ENCODE data around the gene PTPRG.

The PTPRG gene

DNA sequence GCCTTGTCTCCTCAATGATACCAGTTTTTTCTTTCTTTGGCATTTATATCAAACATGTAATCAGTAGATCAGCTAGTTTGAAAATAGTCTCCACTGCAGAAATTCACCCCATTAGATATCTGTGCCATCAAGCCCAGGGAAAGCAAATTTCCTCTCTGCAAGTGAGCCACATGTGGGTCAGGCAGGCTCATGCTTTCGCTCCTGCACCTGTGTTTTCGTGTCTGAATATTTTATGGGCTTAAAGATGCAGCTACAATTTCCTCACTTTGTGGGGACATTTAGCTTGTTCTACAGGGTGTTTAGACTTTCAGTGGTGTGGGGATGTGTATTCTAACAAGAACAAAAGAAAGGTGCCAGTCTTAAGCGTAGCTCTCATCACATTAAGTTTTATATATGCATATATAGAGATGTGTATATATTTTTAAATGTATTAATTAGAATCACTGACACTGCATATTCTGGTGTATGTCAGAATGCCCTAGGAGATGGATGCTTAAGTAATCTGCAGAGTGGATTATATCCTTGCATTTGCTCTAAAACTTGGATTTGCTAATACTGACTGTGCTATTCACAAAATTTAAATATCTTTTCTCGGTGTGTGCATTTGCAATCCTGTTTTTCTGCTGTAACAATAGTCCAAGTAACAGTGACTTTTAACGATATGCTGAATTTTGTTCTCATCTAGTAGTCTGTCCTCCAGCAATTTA lies 372.6 kb downstream of the PTPRG start:
- H4K20me1 ChIP-seq (ENCODE audit: insufficient read depth): no peaks in the 10 kb centered on the region
- H3K4me3 ChIP-seq (IDR thresholded peaks at IDR 0.05; ENCODE audit: insufficient read depth, low read depth, low read length): no peak overlapping the region
- no peaks in the 10 kb centered on the region for H3K79me2 ChIP-seq (ENCODE audit: insufficient read depth, low read depth)
- H2AFZ ChIP-seq (ENCODE audit: low read depth): no peak overlapping the region
- H3K27me3 ChIP-seq (ENCODE audit: insufficient read depth, low read depth): no peaks in the 10 kb centered on the region
- TF ChIP-seq, protein P1, sequence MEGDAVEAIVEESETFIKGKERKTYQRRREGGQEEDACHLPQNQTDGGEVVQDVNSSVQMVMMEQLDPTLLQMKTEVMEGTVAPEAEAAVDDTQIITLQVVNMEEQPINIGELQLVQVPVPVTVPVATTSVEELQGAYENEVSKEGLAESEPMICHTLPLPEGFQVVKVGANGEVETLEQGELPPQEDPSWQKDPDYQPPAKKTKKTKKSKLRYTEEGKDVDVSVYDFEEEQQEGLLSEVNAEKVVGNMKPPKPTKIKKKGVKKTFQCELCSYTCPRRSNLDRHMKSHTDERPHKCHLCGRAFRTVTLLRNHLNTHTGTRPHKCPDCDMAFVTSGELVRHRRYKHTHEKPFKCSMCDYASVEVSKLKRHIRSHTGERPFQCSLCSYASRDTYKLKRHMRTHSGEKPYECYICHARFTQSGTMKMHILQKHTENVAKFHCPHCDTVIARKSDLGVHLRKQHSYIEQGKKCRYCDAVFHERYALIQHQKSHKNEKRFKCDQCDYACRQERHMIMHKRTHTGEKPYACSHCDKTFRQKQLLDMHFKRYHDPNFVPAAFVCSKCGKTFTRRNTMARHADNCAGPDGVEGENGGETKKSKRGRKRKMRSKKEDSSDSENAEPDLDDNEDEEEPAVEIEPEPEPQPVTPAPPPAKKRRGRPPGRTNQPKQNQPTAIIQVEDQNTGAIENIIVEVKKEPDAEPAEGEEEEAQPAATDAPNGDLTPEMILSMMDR (conservative IDR thresholded peaks at IDR 0.05; ENCODE audit: low read depth, low read length): no peak
- no peak overlapping the region for H3K9ac ChIP-seq
- no peak overlapping the region for H3K27ac ChIP-seq
- no peaks in the 10 kb centered on the region for H3K36me3 ChIP-seq (ENCODE audit: insufficient read depth)
- H3K4me2 ChIP-seq: peak overlapping the region; percentile 33; the same call in 1 of the 2 replicates
- peaks cover 13% of the 10 kb centered on the region for H3K4me1 ChIP-seq (ENCODE audit: low read depth, poor library complexity, severe bottlenecking)

DNA sequence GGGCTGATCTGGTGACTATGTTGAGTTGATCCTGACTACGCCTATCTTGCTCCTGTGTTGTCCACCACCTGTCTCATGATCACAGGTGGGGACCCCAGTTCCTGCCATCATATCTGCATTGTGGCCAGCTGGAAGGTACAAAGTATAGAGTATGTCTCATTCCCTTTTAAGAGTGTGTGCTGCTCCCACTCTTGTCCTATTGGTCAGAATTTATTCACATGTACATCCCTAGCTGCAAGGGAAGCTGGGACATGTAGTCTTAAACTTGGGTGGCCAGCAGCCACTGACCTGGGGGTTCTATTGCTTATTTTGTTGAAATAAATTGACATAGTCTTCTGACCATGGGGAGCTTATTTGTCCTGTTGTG lies 373.1 kb downstream of the PTPRG start:
- Histone ChIP-seq H2AFZ (ENCODE audit: low read depth) (no peak overlapping the region), H3K4me3 (IDR thresholded peaks at IDR 0.05; ENCODE audit: insufficient read depth, low read depth, low read length) (no peak overlapping the region), H3K36me3 (ENCODE audit: insufficient read depth) (no peaks in the 10 kb centered on the region), H3K9ac (no peak overlapping the region), H3K27me3 (ENCODE audit: insufficient read depth, low read depth) (no peaks in the 10 kb centered on the region), H3K79me2 (ENCODE audit: insufficient read depth, low read depth) (no peaks in the 10 kb centered on the region), H3K4me2 (no peak overlapping the region), H3K27ac (no peak overlapping the region), H4K20me1 (ENCODE audit: insufficient read depth) (no peaks in the 10 kb centered on the region), H3K4me1 (ENCODE audit: low read depth, poor library complexity, severe bottlenecking) (peaks cover 13% of the 10 kb centered on the region)
- TF ChIP-seq, protein P1 (conservative IDR thresholded peaks at IDR 0.05; ENCODE audit: low read depth, low read length): no peak

DNA sequence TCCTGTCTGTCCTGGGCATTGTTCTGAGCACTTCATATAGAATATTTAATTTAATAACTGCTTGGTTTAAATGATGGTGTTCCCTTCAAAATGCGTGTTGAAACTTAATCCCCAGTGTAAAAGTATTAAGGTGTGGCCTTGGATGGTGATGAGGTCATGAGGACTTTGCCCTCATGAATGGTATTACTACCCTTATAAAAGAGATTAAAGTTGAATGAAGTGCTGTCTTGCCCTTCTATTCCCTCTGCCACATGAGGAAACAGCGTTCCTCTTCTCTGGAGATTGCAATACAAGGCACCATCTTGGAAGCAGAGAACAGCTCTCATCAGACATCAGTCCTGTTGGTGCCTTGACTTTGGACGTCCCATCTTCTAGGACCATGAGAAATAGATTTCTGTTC lies 374.4 kb downstream of the PTPRG start:
- Histone ChIP-seq H3K4me3 (IDR thresholded peaks at IDR 0.05; ENCODE audit: insufficient read depth, low read depth, low read length) (no peak overlapping the region), H3K4me2 (no peak overlapping the region), H3K79me2 (ENCODE audit: insufficient read depth, low read depth) (no peaks in the 10 kb centered on the region), H3K36me3 (ENCODE audit: insufficient read depth) (no peaks in the 10 kb centered on the region), H2AFZ (ENCODE audit: low read depth) (no peak overlapping the region), H3K9ac (no peak overlapping the region), H4K20me1 (ENCODE audit: insufficient read depth) (no peaks in the 10 kb centered on the region), H3K4me1 (ENCODE audit: low read depth, poor library complexity, severe bottlenecking) (peaks cover 13% of the 10 kb centered on the region), H3K27me3 (ENCODE audit: insufficient read depth, low read depth) (no peaks in the 10 kb centered on the region), H3K27ac (no peak overlapping the region)
- TF ChIP-seq, protein P1 (conservative IDR thresholded peaks at IDR 0.05; ENCODE audit: low read depth, low read length): no peak

DNA sequence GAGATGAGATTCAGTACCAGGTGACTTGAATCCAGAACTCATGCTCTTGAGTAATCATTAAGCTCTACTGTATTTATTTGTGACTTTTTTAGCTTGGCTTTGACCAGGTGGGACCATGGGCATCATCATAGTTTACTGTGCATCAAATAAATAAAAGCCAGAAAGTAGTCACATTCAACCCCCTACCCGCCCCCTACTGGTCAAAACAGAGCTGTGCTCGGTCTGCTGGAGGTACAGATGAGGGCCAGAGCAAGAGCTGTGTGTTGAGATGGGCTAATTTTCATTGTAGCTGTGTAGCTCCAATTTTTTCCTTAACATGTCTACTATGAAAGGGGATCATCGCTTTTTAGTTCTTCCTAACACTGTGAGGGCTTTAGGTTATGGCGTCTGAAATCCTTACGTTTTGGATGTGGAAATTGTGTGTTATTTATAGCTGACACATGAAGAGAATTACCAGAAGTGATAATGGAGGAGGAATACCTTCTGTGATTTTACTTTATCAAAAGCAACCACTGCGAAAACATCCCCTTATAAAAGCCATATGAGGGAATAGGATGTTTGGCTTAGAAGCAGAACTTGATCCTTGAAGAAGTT lies 375.1 kb downstream of the PTPRG start:
- Histone ChIP-seq H4K20me1 (ENCODE audit: insufficient read depth) (no peaks in the 10 kb centered on the region), H3K4me2 (no peak overlapping the region), H3K27ac (no peak overlapping the region), H3K4me3 (IDR thresholded peaks at IDR 0.05; ENCODE audit: insufficient read depth, low read depth, low read length) (no peak overlapping the region), H3K9ac (no peak overlapping the region), H3K36me3 (ENCODE audit: insufficient read depth) (no peaks in the 10 kb centered on the region), H3K4me1 (ENCODE audit: low read depth, poor library complexity, severe bottlenecking) (peaks cover 13% of the 10 kb centered on the region), H2AFZ (ENCODE audit: low read depth) (no peak overlapping the region), H3K27me3 (ENCODE audit: insufficient read depth, low read depth) (no peaks in the 10 kb centered on the region), H3K79me2 (ENCODE audit: insufficient read depth, low read depth) (no peaks in the 10 kb centered on the region)
- TF ChIP-seq, protein P1 (conservative IDR thresholded peaks at IDR 0.05; ENCODE audit: low read depth, low read length): peak; percentile 48
